ENCODE data around the gene FGFBP3. TPM values are rescaled to one million over a fixed set of nuclear protein-coding genes. Genes with fewer than 3 reads are reported as not detected.

The FGFBP3 gene
- total and polyA plus RNA-seq, 12 donors = 0.24 to 4.1 (median 1.8) TPM

DNA sequence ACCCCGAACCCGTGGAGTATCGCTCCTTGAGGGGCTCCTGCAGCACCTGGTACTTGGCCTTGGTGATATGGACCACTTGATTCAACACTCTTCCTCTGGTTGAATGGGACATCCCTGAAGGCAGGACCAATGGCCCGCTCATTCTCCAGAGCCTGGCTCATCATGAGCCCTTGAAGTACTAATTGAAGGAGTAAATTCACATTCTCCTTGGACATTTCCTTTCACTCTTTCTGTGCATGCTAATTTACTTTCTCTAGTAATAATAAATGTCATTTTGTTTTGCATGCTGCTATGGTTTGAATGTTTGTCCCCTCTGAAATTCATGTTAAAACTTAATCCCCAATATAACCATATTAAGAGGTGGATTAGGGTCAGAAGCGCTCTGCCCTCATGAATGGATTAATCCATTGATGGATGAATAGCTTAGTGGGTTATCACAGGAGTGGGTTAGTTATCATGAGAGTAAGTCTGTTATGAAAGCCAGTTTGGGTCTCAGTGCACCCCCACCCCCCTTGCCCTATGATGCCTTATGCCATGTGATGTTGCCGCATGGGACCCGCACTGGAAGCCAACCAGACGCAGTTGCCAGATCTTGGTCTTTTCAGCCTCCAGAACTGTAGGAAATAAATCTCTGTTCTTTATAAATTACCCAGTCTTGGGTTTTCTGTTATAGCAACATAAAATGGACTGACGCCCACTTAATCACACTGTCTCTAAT, 23.8 kb downstream of the FGFBP3 start:
- TF ChIP-seq POLR2A (IDR thresholded peaks at IDR 0.05) = no peak
- TF ChIP-seq, protein P1, sequence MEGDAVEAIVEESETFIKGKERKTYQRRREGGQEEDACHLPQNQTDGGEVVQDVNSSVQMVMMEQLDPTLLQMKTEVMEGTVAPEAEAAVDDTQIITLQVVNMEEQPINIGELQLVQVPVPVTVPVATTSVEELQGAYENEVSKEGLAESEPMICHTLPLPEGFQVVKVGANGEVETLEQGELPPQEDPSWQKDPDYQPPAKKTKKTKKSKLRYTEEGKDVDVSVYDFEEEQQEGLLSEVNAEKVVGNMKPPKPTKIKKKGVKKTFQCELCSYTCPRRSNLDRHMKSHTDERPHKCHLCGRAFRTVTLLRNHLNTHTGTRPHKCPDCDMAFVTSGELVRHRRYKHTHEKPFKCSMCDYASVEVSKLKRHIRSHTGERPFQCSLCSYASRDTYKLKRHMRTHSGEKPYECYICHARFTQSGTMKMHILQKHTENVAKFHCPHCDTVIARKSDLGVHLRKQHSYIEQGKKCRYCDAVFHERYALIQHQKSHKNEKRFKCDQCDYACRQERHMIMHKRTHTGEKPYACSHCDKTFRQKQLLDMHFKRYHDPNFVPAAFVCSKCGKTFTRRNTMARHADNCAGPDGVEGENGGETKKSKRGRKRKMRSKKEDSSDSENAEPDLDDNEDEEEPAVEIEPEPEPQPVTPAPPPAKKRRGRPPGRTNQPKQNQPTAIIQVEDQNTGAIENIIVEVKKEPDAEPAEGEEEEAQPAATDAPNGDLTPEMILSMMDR (IDR thresholded peaks at IDR 0.05) = no peak
- Histone ChIP-seq H3K27me3 (no peaks in the 10 kb centered on the region), H3K4me3 (no peak overlapping the region), H3K27ac (no peak overlapping the region), H3K36me3 (replicated peaks in 1 of 2) (no peaks in the 10 kb centered on the region), H3K4me1 (replicated peaks in 1 of 2) (peaks cover 8 to 13% of the 10 kb centered on the region in 2 donors), H3K9me3 (replicated peaks in 1 of 3) (no peaks in the 10 kb centered on the region)
- DNase-seq = no peak
- intact Hi-C loops (cut with DNase I) = no loop called here
- 99 to 100% (median 99%) methylated on average over 9 of the region's 9 CpGs for WGBS, 4 donors

DNA sequence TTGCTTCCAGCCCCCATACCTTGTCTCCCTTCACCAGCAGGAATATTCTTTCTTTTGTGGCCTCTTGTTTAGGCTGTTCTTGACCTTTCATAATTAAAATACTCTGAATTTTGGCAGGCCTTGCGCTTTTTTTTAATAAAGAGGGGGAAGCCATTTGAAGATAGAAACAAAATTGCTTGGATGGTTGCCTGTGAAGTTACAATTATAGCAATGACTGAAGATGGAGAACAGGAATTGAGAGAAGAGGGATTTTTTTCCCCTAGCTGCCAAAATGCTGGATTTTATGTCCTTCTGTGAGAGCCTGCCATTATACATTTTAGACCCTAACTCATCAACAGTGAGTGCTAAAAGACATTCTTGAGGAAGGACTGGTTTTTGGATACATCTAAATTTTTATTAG, 24.8 kb downstream of the FGFBP3 start:
- H3K9me3 ChIP-seq (replicated peaks in 1 of 3) = no peaks in the 10 kb centered on the region
- TF ChIP-seq, protein P1 (IDR thresholded peaks at IDR 0.05) = no peak
- TF ChIP-seq POLR2A (IDR thresholded peaks at IDR 0.05) = no peak
- H3K4me1 ChIP-seq (replicated peaks in 1 of 2) = peaks cover 8 to 13% of the 10 kb centered on the region in 2 donors
- no peak overlapping the region for H3K4me3 ChIP-seq
- H3K27ac ChIP-seq = peak overlapping the region in 1 of 5 donors; percentile 27
- WGBS, 4 donors = 31 to 38% (median 35%) methylated on average over 1 of the region's 1 CpG
- intact Hi-C loops (cut with DNase I) = no loop called here
- H3K27me3 ChIP-seq = no peaks in the 10 kb centered on the region
- H3K36me3 ChIP-seq (replicated peaks in 1 of 2) = no peaks in the 10 kb centered on the region
- DNase-seq = no peak

DNA sequence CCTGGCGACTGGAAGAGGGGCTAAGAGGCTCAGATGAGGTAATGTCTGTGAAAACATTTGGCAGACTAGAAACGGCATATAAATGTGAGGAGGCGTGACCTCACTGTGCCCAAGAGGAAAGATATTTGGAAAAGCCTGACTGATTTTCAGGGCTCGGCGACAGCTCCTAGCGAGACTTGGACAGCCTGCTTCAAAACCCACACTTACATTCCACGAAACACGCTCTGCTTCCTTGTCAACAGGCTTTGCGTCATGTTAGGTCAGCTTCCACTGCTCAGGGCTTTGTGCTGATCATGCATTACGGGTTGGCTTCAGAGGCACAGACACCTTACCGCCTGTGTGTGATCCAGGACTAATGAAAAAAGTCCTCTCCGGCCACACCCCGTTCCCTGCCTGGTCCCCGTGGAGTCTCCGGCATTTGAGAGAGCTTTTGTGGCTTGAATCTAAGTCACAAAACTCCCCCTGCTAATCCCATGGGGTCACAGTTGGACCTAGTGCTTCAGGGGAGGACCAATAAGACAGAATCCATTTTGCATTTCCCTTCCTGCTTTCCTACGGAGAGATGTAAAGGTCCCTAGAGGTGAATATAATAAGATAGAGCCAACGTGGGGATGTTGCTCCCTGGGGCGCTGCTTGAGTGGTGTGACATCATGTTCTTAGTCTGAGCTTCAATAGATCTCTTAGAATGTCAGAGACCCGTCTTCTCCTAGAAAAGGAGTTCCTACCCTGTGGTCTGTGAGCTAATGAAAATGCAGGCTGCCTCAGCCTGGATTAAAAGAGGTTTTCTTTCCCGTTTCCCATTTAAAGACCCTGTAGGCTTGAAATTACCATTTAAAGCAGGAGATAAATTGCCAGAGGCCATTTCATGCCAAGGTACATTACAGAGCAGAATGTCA, 25.5 kb downstream of the FGFBP3 start:
- DNase-seq = peak in 1 of 7 donors; percentile 66
- Histone ChIP-seq H3K36me3 (replicated peaks in 1 of 2) (no peaks in the 10 kb centered on the region), H3K4me3 (no peak overlapping the region), H3K27me3 (no peaks in the 10 kb centered on the region), H3K4me1 (replicated peaks in 1 of 2) (peaks cover 8 to 13% of the 10 kb centered on the region in 2 donors), H3K27ac (peak overlapping the region in 1 of 5 donors; percentile 27), H3K9me3 (replicated peaks in 1 of 3) (no peaks in the 10 kb centered on the region)
- TF ChIP-seq, protein P1 (IDR thresholded peaks at IDR 0.05) = no peak
- TF ChIP-seq POLR2A (IDR thresholded peaks at IDR 0.05) = no peak
- intact Hi-C loops (cut with DNase I) = no loop called here
- 55 to 74% (median 65%) methylated on average over 20 of the region's 20 CpGs for WGBS, 4 donors

DNA sequence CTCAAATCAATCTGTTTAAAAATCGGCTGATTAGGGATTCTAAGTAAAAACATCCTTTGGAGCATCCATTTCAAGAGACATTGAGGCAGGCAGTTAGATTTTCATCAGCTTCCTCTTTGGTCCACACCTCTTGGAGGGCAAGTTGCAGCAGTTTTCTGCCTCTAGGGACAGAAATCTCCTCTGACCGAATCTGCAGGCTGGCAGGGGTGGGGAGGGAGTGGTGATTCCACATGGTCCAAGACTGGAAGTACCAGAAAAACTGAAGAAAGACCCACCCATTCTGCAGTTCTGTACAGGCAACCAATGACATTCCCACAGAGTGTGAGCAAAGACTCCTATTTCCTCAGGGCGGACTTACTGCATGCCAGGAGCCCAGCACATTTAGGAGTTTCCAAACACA, 29.0 kb downstream of the FGFBP3 start:
- intact Hi-C loops (cut with DNase I) = no loop called here
- Histone ChIP-seq H3K36me3 (replicated peaks in 1 of 2) (no peaks in the 10 kb centered on the region), H3K27ac (no peak overlapping the region), H3K4me1 (replicated peaks in 1 of 2) (no peaks in the 10 kb centered on the region), H3K27me3 (no peaks in the 10 kb centered on the region), H3K4me3 (no peak overlapping the region), H3K9me3 (replicated peaks in 1 of 3) (no peaks in the 10 kb centered on the region)
- no peak for TF ChIP-seq POLR2A (IDR thresholded peaks at IDR 0.05)
- TF ChIP-seq, protein P1 (IDR thresholded peaks at IDR 0.05) = no peak
- 44 to 62% (median 48%) methylated on average over 3 of the region's 3 CpGs for whole genome bisulfite sequencing, 4 donors
- no peak for DNase-seq
